HEK293T (cell line): Measurements from ENCODE around the gene PTPRO.

Source experiments
- CTCF ChIA-PET: fragments of 350-600 bp; formaldehyde crosslinking; extraction: SDS; loops from one replicate; lab custom pipeline; 2021; ENCODE audit warnings: antibody characterized with exemption, inconsistent platforms; lab: Yijun Ruan, JAX
- POLR2A ChIA-PET: fragments of 350-600 bp; formaldehyde crosslinking; extraction: SDS; loops from one replicate; lab custom pipeline; 2020; ENCODE audit warnings: antibody characterized with exemption, inconsistent platforms; lab: Yijun Ruan, JAX
- DNase-seq: peaks from one replicate; pipeline ENCODE4 v3.0.0; 2012; ENCODE audit warnings: mixed read lengths; ENCODE audit errors: extremely low spot score
- ARNT ChIP-seq: fragments of 450-650 bp; IDR thresholded peaks from 2 replicates; pipeline ENCODE4 v1.6.1; 2017; ENCODE audit warnings: mild to moderate bottlenecking
- BHLHE40 ChIP-seq: fragments of 450-650 bp; IDR thresholded peaks from 2 replicates; pipeline ENCODE4 v1.6.1; 2016; ENCODE audit warnings: mild to moderate bottlenecking, moderate library complexity, borderline replicate concordance
- CTBP1 ChIP-seq: fragments of 450-650 bp; IDR thresholded peaks from 2 replicates; pipeline ENCODE4 v1.6.1; 2016; ENCODE audit warnings: borderline replicate concordance
- ELF4 ChIP-seq: fragments of 450-650 bp; IDR thresholded peaks from 2 replicates; pipeline ENCODE4 v1.6.1; 2017; ENCODE audit warnings: antibody characterized with exemption
- FOXA1 ChIP-seq: fragments of 450-650 bp; IDR thresholded peaks from 2 replicates; pipeline ENCODE4 v1.6.1; 2016; ENCODE audit warnings: mild to moderate bottlenecking
- FOXK2 ChIP-seq: fragments of 450-650 bp; IDR thresholded peaks from 2 replicates; pipeline ENCODE4 v1.6.1; 2016; ENCODE audit warnings: mild to moderate bottlenecking
- FOXM1 ChIP-seq: fragments of 450-650 bp; IDR thresholded peaks from 2 replicates; pipeline ENCODE4 v1.6.1; 2017; ENCODE audit warnings: mild to moderate bottlenecking, borderline replicate concordance
- HDGF ChIP-seq: fragments of 450-650 bp; IDR thresholded peaks from 2 replicates; pipeline ENCODE4 v1.6.1; 2017; ENCODE audit warnings: antibody characterized with exemption, borderline replicate concordance
- L3MBTL2 ChIP-seq: fragments of 450-650 bp; conservative IDR thresholded peaks from 2 replicates; pipeline ENCODE4 v1.6.1; 2016; ENCODE audit warnings: mild to moderate bottlenecking
- LEF1 ChIP-seq: fragments of 450-650 bp; IDR thresholded peaks from 2 replicates; pipeline ENCODE4 v1.6.1; 2017; ENCODE audit warnings: mild to moderate bottlenecking, borderline replicate concordance
- NFRKB ChIP-seq: fragments of 450-650 bp; IDR thresholded peaks from 2 replicates; pipeline ENCODE4 v1.6.1; 2016; ENCODE audit warnings: mild to moderate bottlenecking, moderate library complexity
- PKNOX1 ChIP-seq: fragments of 450-650 bp; IDR thresholded peaks from 2 replicates; pipeline ENCODE4 v1.6.1; 2016
- SP1 ChIP-seq: fragments of 450-650 bp; IDR thresholded peaks from 2 replicates; pipeline ENCODE4 v1.6.1; 2017
- SUZ12 ChIP-seq: fragments of 450-650 bp; IDR thresholded peaks from 2 replicates; pipeline ENCODE4 v1.6.1; 2016; ENCODE audit warnings: mild to moderate bottlenecking
- TARDBP ChIP-seq: fragments of 450-650 bp; IDR thresholded peaks from 2 replicates; pipeline ENCODE4 v1.6.1; 2016
- ZNF384 ChIP-seq: fragments of 450-650 bp; IDR thresholded peaks from 2 replicates; pipeline ENCODE4 v1.6.1; 2016

Gene PTPRO

DNA sequence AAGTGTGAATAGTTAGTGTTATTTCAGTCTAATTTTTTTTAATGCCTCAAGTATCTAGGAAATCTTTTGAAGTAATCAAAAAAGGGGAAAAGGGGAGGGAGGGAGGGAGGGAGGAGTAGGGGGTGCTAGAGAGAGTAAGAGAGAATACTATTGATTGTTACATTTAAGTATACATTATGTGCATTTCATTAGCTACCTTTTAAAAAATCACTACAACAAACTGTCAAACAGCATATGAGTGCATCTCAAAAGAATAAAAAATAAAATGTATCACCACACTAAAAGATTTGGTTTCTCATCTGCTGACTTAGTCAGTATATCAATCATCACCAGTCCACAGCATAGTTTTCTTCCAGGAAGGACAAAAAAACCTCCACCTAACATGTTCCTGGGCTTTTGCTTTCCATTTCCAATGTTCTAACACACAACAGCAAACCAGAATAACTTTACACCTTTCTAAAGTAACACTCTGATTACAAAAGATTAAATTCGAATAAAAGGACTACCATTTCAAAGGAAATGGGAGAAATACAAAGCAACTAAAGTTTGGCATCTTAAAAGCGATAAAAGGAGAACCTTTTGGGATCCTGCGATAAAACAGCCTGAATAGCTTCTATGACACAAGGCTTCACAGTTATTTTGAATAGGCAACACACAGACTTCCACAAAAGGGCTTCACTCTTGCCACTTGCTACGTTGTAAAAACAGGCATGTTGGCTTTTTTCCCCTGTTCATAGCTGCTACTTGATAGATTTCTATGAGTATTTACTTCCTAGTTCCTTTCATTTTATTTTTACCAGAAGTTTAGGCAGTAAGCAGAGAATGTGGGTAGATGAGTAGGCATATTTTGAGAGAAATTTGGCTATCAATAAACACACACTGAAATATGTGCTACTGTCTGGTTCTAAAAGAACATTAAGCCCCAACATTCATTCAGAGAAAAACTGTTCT is 306.0 kb downstream of the PTPRO start:
- CTCF ChIA-PET: no interaction called here
- no peak for DNase-seq

GRCh38 chr12:15629108-15629507 is 306.8 kb downstream of the PTPRO start:
- CTCF ChIA-PET: no interaction called here
- TF ChIP-seq FOXK2: no peak
- no peak for TF ChIP-seq FOXM1
- TF ChIP-seq CTBP1: no peak
- TF ChIP-seq LEF1: no peak
- TF ChIP-seq SP1: no peak
- no peak for TF ChIP-seq FOXA1
- POLR2A ChIA-PET: no interaction called here
- DNase-seq: no peak

More for the DNA sequence above, 306.0 kb downstream of the PTPRO start:
- TF ChIP-seq LEF1 (no peak), ELF4 (no peak), SP1 (no peak), SUZ12 (no peak), L3MBTL2 (no peak), FOXA1 (no peak), TARDBP (no peak), FOXM1 (no peak)
- POLR2A ChIA-PET: no interaction called here

DNA sequence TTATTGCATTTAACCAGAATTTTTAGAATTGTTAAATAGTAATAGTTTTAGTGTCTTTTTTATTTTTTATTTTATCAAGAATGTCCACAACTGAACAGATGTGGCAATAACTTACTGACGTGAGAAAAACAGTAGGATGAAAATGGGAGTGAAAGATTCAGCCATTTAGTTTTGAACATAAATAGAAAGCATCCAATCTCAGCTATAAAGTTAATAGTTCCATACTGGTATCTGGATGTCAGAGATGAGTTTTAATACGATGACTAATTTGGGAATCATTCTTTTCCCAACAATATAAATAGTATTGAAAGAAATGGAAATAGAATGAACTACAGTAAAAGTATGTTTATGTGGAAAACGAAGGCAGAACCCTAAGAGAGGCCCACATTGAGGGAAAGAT is 307.5 kb downstream of the PTPRO start:
- CTCF ChIA-PET: no interaction called here
- TF ChIP-seq HDGF (no peak), L3MBTL2 (no peak), ARNT (no peak), TARDBP (no peak), FOXA1 (no peak), FOXM1 (no peak), LEF1 (no peak), SUZ12 (no peak), ZNF384 (no peak), NFRKB (no peak), BHLHE40 (no peak), SP1 (no peak), FOXK2 (no peak), ELF4 (no peak), CTBP1 (no peak), PKNOX1 (no peak)
- POLR2A ChIA-PET: no interaction called here
- no peak for DNase-seq

DNA sequence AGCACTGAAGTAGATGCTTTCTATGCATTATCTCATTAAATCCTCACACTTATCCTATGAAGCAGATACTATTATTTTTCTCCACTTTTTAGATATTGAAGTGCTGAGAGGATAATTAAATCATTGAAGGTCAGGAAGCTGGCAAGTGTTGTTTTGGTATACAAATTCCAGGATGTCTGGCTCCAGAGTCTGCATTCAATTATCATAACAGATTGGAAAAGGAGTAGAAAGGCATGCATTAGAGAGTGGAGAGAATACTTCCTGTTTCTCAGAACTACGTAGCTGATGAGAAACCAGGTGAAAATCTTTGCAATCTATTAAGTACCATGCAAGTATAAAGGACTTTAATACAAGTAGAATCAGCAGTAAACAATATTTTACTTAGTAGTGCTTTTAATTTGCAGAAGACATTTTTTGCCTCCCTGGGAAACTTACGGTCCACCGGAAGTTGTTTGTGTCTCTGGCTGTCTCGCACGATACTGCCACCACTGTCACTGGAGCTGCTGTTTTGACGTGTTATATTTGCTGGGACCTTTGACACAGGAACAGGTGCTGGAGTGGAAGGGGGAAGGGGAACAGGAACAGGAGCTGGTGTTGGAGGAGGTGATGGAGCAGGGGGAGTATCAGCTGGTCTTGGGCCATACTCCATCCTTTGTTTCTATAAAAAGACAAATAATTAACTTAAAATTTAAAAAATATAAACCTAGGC is 308.9 kb downstream of the PTPRO start:
- no peak for DNase-seq
- ChIA-PET CTCF (no interaction called here), POLR2A (no interaction called here)
- TF ChIP-seq BHLHE40 (no peak), TARDBP (no peak), CTBP1 (no peak), SP1 (no peak), PKNOX1 (no peak), HDGF (no peak), ZNF384 (no peak), FOXA1 (no peak), SUZ12 (no peak), ELF4 (no peak), NFRKB (no peak), FOXK2 (no peak), LEF1 (no peak), L3MBTL2 (no peak), ARNT (no peak), FOXM1 (no peak)

DNA sequence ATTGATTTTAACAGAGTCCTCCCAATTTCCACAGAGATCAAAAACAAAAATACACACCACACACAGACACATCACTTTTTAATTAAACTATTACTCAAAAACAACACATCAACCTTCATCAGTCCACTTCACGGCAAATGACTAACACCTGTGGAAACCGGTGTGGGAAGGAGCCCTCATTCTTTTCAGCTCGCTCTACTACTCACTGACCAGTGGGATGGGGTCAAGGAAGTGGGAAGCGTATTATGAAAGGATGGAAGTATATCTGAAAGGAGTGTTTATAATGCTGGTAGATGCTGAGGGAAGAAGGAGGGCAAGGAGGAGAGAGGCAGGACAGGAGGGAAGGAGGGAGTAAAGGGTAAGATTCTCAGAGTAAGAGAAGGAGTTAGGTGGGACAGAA is 310.4 kb downstream of the PTPRO start:
- CTCF ChIA-PET: no interaction called here
- no peak for DNase-seq
- POLR2A ChIA-PET: no interaction called here
- TF ChIP-seq ELF4 (no peak), L3MBTL2 (no peak), CTBP1 (no peak), LEF1 (no peak), FOXM1 (no peak), FOXK2 (no peak), PKNOX1 (no peak), ZNF384 (no peak), ARNT (no peak)

DNA sequence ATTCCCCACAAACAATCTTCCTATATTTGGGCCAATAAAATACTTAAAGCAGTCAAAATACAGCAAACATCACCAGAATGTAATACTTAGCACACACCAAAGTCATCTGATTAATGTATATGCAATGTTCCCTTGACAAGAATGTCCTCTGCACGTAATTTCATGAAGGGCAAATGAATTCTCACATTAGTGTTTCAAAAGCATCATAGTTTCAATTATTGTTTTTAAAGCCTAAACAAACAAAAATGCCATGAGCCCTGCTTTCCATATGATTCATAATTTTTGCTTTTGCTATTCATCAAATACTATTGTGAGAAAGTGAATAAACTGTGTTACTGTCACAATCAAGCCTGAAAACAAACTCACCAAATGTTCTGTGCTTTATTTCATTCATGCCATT is 310.9 kb downstream of the PTPRO start:
- CTCF ChIA-PET: no interaction called here
- POLR2A ChIA-PET: no interaction called here
- no peak for DNase-seq
- TF ChIP-seq L3MBTL2 (no peak), SUZ12 (no peak), FOXK2 (no peak), FOXM1 (no peak), CTBP1 (no peak), TARDBP (no peak)
